HG02970 (cell line): ENCODE data around the gene OR8B3.

Experiments
- ATAC-seq: cut with Tn5 transposase; IDR thresholded peaks from one replicate; pipeline ENCODE4 v1.9.1; 2021; ENCODE audit warnings: mild to moderate bottlenecking, moderate library complexity, moderate number of reproducible peaks; ENCODE audit not compliant: unreplicated experiment, low FRiP score

OR8B3 gene

DNA sequence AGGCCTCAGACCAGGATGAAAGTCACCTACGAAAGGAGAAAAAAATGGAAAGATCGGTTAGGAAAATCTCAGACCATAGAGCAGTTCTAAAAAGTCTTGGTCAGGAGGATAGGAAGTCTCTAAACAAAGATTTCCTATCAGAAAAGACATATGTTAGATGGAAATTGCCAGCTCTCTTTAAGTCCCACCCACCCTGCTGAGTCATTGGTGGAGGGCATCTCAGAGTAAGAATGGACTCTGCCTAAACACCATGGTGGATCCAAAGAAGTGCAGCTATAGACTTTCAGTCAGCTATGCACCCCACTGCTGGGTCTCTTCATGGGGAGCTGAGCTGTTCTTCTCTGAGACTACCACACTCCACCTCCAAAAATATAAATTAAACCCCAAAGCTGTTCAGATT lies 18.2 kb downstream of the OR8B3 start:
- ATAC-seq, result no peak

DNA sequence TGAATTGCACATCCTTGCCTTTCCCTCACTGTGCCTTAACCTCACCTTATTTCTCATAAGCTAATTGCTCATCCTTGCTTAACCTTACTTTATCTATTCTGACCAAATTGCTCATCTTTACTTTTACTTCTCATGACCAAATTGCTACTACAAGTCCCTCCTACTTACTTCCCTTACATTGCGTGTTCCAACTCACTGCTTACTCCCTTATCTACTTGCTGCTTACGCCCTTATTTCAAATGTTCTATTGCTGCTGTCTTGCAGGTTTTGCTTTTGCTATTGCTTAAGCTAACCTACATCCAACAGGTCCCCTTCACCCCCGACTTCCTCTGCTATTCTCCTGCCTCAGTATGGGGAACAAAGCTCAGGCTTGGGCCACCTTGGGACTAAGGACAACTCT lies 22.5 kb downstream of the OR8B3 start:
- no peak for ATAC-seq

DNA sequence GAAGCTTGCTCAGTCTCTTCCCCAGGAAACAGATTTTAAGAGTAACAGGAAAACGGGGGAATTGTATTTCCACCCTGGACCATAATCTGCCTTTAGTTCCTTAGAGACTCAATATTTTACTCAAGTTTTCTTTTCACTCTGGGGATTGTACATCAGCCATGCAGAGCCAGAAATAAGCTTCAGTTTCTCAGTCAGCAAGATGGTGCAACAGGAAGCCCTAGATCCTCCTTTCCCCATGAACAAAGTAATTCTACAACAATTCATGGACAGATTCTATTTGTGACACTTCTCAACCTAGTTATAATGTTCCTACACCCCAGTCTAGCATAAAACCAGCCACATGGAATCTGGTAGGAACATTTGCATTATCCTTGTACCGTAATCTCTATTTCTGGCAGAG lies 39.3 kb downstream of the OR8B3 start:
- ATAC-seq, result no peak

DNA sequence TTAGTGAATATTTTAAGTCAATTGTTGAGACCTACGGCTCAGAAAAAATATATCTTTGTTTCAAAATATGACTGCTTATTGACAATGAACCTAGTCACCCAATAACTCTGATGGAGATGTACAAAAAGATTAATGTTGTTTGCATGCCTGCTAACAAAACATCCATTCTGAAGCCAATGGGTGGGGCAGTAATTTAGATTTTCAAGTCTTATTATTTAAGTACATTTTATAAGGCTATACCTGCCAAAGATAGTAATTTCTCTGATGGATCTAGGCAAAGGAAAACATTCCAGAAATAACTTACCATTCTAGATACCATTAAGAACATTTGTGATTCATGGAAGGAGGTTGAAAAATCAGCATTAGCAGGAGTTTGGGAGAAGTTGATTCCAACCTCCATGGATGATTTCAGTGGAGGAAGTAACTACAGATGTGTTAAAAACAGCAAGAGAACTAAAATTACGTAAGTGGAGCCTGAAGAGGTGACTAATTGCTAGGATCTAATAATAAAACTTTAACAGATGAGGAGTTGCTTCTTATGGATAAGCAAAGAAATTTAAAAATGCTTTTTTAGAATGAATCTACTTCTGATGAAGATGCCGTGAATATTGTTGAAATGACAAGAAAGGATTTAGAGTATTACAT lies 52.4 kb downstream of the OR8B3 start:
- ATAC-seq, result no peak
